Ureter (tissue), 1 donor: ENCODE results near the gene SLC25A21. TPM values are rescaled to one million over a fixed set of nuclear protein-coding genes. Genes with fewer than 3 reads are reported as not detected.
"Not testable (repeated sequence)": the region's sequence is repeated elsewhere in the genome, so short reads cannot be mapped to it uniquely, and the experiment has no call there.

ENCODE experiments used
- DNase-seq: peaks from one replicate; pipeline ENCODE4 v3.0.0-alpha.2; 2020; ENCODE audit warnings: low spot score
- total RNA-seq: library from RNA; stranded (reverse); gene quantifications from one replicate; pipeline ENCODE4 v1.2.4, GENCODE V29; 2023
- donor health status: DM: yes; HTN: yes; CAD: no.

The SLC25A21 gene
- total RNA-seq, 1 donor from 2014 or later, result 2.2 TPM

- DNase-seq, result no peak
These were observed 83.8 kb downstream of the SLC25A21 start for GRCh38 chr14:37088356-37089215.

GRCh38 chr14:37087520-37087919 lies 84.9 kb downstream of the SLC25A21 start:
- no peak for DNase-seq

- no peak for DNase-seq
These were observed 88.8 kb downstream of the SLC25A21 start for GRCh38 chr14:37083599-37083998.

- no peak for DNase-seq
These were observed 90.0 kb downstream of the SLC25A21 start for GRCh38 chr14:37082449-37082848.

GRCh38 chr14:37081856-37082255 lies 90.5 kb downstream of the SLC25A21 start:
- no peak for DNase-seq

GRCh38 chr14:37081218-37081617 lies 91.2 kb downstream of the SLC25A21 start:
- DNase-seq, result no peak

GRCh38 chr14:37078131-37078530 lies 94.3 kb downstream of the SLC25A21 start:
- no peak for DNase-seq

GRCh38 chr14:37074320-37074719 lies 98.1 kb downstream of the SLC25A21 start:
- not testable (repeated sequence) for DNase-seq

GRCh38 chr14:37063467-37064240 lies 108.8 kb downstream of the SLC25A21 start:
- no peak for DNase-seq

- no peak for DNase-seq
These were observed 110.1 kb downstream of the SLC25A21 start for GRCh38 chr14:37062191-37062803.

- no peak for DNase-seq
These were observed 110.7 kb downstream of the SLC25A21 start for GRCh38 chr14:37061697-37062096.

- no peak for DNase-seq
These were observed 111.7 kb downstream of the SLC25A21 start for GRCh38 chr14:37060496-37061260.

- DNase-seq, result no peak
These were observed 114.6 kb downstream of the SLC25A21 start for GRCh38 chr14:37057776-37058175.

GRCh38 chr14:37056473-37056872 lies 115.9 kb downstream of the SLC25A21 start:
- no peak for DNase-seq

- DNase-seq, result no peak
These were observed 117.5 kb downstream of the SLC25A21 start for GRCh38 chr14:37054869-37055268.

- DNase-seq, result no peak
These were observed 118.3 kb downstream of the SLC25A21 start for GRCh38 chr14:37054144-37054543.

- DNase-seq, result no peak
These were observed 120.7 kb downstream of the SLC25A21 start for GRCh38 chr14:37051680-37052079.

GRCh38 chr14:37051153-37051552 lies 121.3 kb downstream of the SLC25A21 start:
- no peak for DNase-seq

- DNase-seq, result no peak
These were observed 123.7 kb downstream of the SLC25A21 start for GRCh38 chr14:37048666-37049071.

GRCh38 chr14:37047996-37048395 lies 124.4 kb downstream of the SLC25A21 start:
- DNase-seq, result no peak

- DNase-seq, result no peak
These were observed 125.2 kb downstream of the SLC25A21 start for GRCh38 chr14:37047226-37047625.

GRCh38 chr14:37046815-37047214 lies 125.6 kb downstream of the SLC25A21 start:
- no peak for DNase-seq
